GM23338 (cell line): Measurements from ENCODE around the gene COL15A1. TPM values are rescaled to one million over a fixed set of nuclear protein-coding genes. Genes with fewer than 3 reads are reported as not detected.

Experiments
- ATAC-seq: fragments of 200-7000 bp; cut with Tn5 transposase; 3 replicates; pipeline ENCODE4 v1.9.1; 2020
- DNase-seq: peaks from one replicate; pipeline ENCODE4 v3.0.0-alpha.2; 2015; ENCODE audit warnings: low spot score
- H2AFZ ChIP-seq: fragments of 200-600 bp; sonication (generic); 2 replicates; pipeline ENCODE4 v1.8.0; 2016; ENCODE audit warnings: antibody characterized with exemption, mild to moderate bottlenecking, moderate library complexity
- H3F3A ChIP-seq: fragments of 200-600 bp; sonication (generic); replicated peaks from 2 replicates; pipeline ENCODE4 v1.8.0; 2017; ENCODE audit warnings: antibody characterized with exemption, mixed run types, low read depth
- H3K27ac ChIP-seq: fragments of 200-600 bp; sonication (generic); 2 replicates; pipeline ENCODE4 v1.6.1; 2016; ENCODE audit warnings: low read depth
- H3K27me3 ChIP-seq: fragments of 200-600 bp; sonication (generic); 2 replicates; pipeline ENCODE4 v1.8.0; 2016; ENCODE audit warnings: mild to moderate bottlenecking, mixed run types, moderate library complexity; ENCODE audit not compliant: insufficient read depth
- H3K36me3 ChIP-seq: fragments of 200-600 bp; sonication (generic); 2 replicates; pipeline ENCODE4 v1.8.0; 2016; ENCODE audit warnings: mild to moderate bottlenecking; ENCODE audit not compliant: insufficient read depth
- H3K4me1 ChIP-seq: fragments of 200-600 bp; sonication (generic); 2 replicates; pipeline ENCODE4 v1.8.0; 2016; ENCODE audit warnings: mild to moderate bottlenecking, moderate library complexity; ENCODE audit not compliant: insufficient read depth
- H3K4me2 ChIP-seq: fragments of 200-600 bp; sonication (generic); 2 replicates; pipeline ENCODE4 v1.7.1; 2017; ENCODE audit warnings: mixed run types
- H3K4me3 ChIP-seq: fragments of 200-600 bp; sonication (generic); 2 replicates; pipeline ENCODE4 v1.6.1; 2016; ENCODE audit warnings: mixed run types
- H3K79me2 ChIP-seq: fragments of 200-600 bp; sonication (generic); replicated peaks from 2 replicates; pipeline ENCODE4 v1.8.0; 2017; ENCODE audit warnings: mild to moderate bottlenecking; ENCODE audit not compliant: insufficient read depth
- H3K9me2 ChIP-seq: fragments of 200-600 bp; sonication (generic); 2 replicates; pipeline ENCODE4 v1.8.0; 2017; ENCODE audit not compliant: insufficient read depth
- H4K20me1 ChIP-seq: fragments of 200-600 bp; sonication (generic); replicated peaks from 2 replicates; pipeline ENCODE4 v1.8.0; 2017; ENCODE audit warnings: mild to moderate bottlenecking; ENCODE audit not compliant: insufficient read depth
- H3K27ac Mint-ChIP-seq: 2 replicates; pipeline ENCODE4 v1.8.0; 2020; ENCODE audit warnings: inconsistent platforms, mild to moderate bottlenecking, moderate library complexity, mixed read lengths
- H3K27me3 Mint-ChIP-seq: 3 replicates; pipeline ENCODE4 v1.8.0; 2022; ENCODE audit warnings: low read depth, mild to moderate bottlenecking, moderate library complexity, mixed read lengths, inconsistent platforms; ENCODE audit not compliant: insufficient read depth, poor library complexity
- H3K36me3 Mint-ChIP-seq: 3 replicates; pipeline ENCODE4 v1.8.0; 2021; ENCODE audit warnings: low read depth, mild to moderate bottlenecking, inconsistent platforms, moderate library complexity, mixed read lengths
- H3K4me1 Mint-ChIP-seq: 3 replicates; pipeline ENCODE4 v1.8.0; 2020; ENCODE audit warnings: mild to moderate bottlenecking, inconsistent platforms, mixed read lengths
- H3K4me3 Mint-ChIP-seq: 3 replicates; pipeline ENCODE4 v1.8.0; 2021; ENCODE audit warnings: moderate library complexity, mild to moderate bottlenecking, inconsistent platforms, mixed read lengths
- H3K9me3 Mint-ChIP-seq: 3 replicates; pipeline ENCODE4 v1.8.0; 2020; ENCODE audit warnings: moderate library complexity, mild to moderate bottlenecking, inconsistent platforms, mixed read lengths
- CREB1 ChIP-seq: fragments of 250-450 bp; sonication (Bioruptor Pico); IDR thresholded peaks from 2 replicates; pipeline ENCODE4 v1.5.0; 2020; ENCODE audit warnings: low read depth, mild to moderate bottlenecking, moderate library complexity
- EZH2 ChIP-seq: fragments of 200-600 bp; sonication (generic); IDR thresholded peaks from one replicate; pipeline ENCODE4 v1.8.0; 2017; ENCODE audit warnings: antibody characterized with exemption, mild to moderate bottlenecking, low read depth; ENCODE audit not compliant: unreplicated experiment
- EZH2phosphoT487 ChIP-seq: fragments of 200-600 bp; sonication (generic); IDR thresholded peaks from one replicate; pipeline ENCODE4 v1.8.1; 2018; ENCODE audit warnings: antibody characterized with exemption; ENCODE audit not compliant: unreplicated experiment
- JUNB ChIP-seq: IDR thresholded peaks from one replicate; pipeline ENCODE4 v1.6.1; 2016; ENCODE audit warnings: antibody characterized with exemption; ENCODE audit not compliant: unreplicated experiment
- NANOG ChIP-seq: IDR thresholded peaks from 2 replicates; pipeline ENCODE4 v1.6.1; 2016; ENCODE audit warnings: antibody characterized with exemption, borderline replicate concordance
- POLR2AphosphoS5 ChIP-seq: IDR thresholded peaks from 2 replicates; pipeline ENCODE4 v1.6.1; 2016; ENCODE audit warnings: antibody characterized with exemption, low read depth
- STAT1 ChIP-seq: IDR thresholded peaks from one replicate; pipeline ENCODE4 v1.6.1; 2016; ENCODE audit warnings: antibody characterized with exemption; ENCODE audit not compliant: unreplicated experiment
- polyA plus RNA-seq: library from polyadenylated mRNA; unstranded; fragments of >200 nt; fragmentation: Nextera tagmentation; extraction: Ambion mirVana; gene quantifications from 2 replicates; pipeline ENCODE4 v1.2.1, GENCODE V29; 2016
- total RNA-seq: library from RNA; depleted of rRNA; stranded (reverse); fragments of >200 nt; shearing (Covaris generic); gene quantifications from 2 replicates; pipeline ENCODE4 v1.2.3, GENCODE V29; 2014
- TF ChIP-seq, protein P1 (sequence below): fragments of 250-450 bp; sonication (Bioruptor Pico); IDR thresholded peaks from 2 replicates; pipeline ENCODE4 v1.5.0; 2020; ENCODE audit warnings: mild to moderate bottlenecking, moderate library complexity
- TF ChIP-seq, protein P2 (sequence below), 2 experiments: fragments of 200-600 bp in 1 of 2; sonication (generic) in 1 of 2; conservative IDR thresholded peaks; 2 replicates each; pipeline versions ENCODE4 v1.5.1 to v1.6.1; 2016 to 2017; ENCODE audit warnings: antibody characterized with exemption in 2 of 2, low read depth in 2 of 2, mild to moderate bottlenecking in 2 of 2, moderate library complexity in 1 of 2
- TF ChIP-seq, protein P3 (sequence below): IDR thresholded peaks from one replicate; pipeline ENCODE4 v1.6.1; 2018; ENCODE audit warnings: antibody characterized with exemption; ENCODE audit not compliant: unreplicated experiment

Gene COL15A1
- total and polyA plus RNA-seq, 2 experiments from 2014 or later, result 0.17 to 0.18 TPM

DNA sequence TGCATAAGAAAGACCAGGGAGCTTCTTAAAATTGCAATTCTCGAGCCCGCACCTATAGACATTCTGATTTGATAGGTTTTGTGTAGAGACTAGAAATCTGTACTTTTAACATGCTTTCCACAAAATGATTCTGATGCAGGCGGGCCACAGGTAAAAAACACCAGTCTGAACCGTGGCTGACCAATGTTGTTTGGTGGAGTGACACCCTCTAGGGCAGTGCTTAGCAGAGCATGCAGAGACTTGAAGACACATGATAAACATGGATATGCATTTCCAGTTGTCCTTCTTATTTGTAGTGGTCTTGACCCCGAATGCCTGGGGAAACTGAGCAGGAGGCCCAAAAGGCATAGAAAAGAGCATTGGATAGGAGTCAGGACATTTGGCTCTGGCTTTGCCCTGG lies 10.5 kb upstream of the COL15A1 start (continued):
- TF ChIP-seq, protein P1, sequence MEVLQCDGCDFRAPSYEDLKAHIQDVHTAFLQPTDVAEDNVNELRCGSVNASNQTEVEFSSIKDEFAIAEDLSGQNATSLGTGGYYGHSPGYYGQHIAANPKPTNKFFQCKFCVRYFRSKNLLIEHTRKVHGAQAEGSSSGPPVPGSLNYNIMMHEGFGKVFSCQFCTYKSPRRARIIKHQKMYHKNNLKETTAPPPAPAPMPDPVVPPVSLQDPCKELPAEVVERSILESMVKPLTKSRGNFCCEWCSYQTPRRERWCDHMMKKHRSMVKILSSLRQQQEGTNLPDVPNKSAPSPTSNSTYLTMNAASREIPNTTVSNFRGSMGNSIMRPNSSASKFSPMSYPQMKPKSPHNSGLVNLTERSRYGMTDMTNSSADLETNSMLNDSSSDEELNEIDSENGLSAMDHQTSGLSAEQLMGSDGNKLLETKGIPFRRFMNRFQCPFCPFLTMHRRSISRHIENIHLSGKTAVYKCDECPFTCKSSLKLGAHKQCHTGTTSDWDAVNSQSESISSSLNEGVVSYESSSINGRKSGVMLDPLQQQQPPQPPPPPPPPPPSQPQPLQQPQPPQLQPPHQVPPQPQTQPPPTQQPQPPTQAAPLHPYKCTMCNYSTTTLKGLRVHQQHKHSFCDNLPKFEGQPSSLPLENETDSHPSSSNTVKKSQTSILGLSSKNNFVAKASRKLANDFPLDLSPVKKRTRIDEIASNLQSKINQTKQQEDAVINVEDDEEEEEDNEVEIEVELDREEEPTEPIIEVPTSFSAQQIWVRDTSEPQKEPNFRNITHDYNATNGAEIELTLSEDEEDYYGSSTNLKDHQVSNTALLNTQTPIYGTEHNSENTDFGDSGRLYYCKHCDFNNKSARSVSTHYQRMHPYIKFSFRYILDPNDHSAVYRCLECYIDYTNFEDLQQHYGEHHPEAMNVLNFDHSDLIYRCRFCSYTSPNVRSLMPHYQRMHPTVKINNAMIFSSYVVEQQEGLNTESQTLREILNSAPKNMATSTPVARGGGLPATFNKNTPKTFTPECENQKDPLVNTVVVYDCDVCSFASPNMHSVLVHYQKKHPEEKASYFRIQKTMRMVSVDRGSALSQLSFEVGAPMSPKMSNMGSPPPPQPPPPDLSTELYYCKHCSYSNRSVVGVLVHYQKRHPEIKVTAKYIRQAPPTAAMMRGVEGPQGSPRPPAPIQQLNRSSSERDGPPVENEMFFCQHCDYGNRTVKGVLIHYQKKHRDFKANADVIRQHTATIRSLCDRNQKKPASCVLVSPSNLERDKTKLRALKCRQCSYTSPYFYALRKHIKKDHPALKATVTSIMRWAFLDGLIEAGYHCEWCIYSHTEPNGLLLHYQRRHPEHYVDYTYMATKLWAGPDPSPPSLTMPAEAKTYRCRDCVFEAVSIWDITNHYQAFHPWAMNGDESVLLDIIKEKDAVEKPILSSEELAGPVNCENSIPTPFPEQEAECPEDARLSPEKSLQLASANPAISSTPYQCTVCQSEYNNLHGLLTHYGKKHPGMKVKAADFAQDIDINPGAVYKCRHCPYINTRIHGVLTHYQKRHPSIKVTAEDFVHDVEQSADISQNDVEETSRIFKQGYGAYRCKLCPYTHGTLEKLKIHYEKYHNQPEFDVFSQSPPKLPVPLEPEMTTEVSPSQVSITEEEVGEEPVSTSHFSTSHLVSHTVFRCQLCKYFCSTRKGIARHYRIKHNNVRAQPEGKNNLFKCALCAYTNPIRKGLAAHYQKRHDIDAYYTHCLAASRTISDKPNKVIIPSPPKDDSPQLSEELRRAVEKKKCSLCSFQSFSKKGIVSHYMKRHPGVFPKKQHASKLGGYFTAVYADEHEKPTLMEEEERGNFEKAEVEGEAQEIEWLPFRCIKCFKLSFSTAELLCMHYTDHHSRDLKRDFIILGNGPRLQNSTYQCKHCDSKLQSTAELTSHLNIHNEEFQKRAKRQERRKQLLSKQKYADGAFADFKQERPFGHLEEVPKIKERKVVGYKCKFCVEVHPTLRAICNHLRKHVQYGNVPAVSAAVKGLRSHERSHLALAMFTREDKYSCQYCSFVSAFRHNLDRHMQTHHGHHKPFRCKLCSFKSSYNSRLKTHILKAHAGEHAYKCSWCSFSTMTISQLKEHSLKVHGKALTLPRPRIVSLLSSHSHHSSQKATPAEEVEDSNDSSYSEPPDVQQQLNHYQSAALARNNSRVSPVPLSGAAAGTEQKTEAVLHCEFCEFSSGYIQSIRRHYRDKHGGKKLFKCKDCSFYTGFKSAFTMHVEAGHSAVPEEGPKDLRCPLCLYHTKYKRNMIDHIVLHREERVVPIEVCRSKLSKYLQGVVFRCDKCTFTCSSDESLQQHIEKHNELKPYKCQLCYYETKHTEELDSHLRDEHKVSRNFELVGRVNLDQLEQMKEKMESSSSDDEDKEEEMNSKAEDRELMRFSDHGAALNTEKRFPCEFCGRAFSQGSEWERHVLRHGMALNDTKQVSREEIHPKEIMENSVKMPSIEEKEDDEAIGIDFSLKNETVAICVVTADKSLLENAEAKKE, result no peak
- no peak for TF ChIP-seq JUNB
- no peak for TF ChIP-seq CREB1
- no peak for TF ChIP-seq EZH2
- no peak for TF ChIP-seq STAT1
- TF ChIP-seq EZH2phosphoT487, result no peak

DNA sequence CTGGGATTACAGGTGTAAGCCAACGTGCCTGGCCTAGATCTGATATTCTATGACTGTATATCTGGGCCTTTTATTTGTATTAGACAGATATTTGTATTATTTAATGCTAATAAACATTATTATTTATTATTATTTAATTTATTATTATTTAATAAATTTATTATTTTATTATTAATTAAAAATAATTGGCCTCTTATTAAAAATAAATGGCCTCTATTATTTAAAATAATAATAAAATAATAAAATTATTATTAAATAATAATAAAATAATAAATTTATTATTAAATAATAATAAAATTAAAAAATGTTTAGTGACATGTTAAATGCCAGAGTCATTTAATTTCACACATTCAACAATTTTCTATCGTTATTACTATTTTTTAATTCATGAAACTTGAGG lies 9.8 kb upstream of the COL15A1 start:
- Histone ChIP-seq H2AFZ (no peak overlapping the region), H3K4me2 (no peak overlapping the region), H3K9me2 (peaks cover 5% of the 10 kb centered on the region; the same call in 1 of the 2 replicates), H3K27ac (no peak overlapping the region), H3K27me3 (no peaks in the 10 kb centered on the region), H4K20me1 (no peaks in the 10 kb centered on the region), H3F3A (no peaks in the 10 kb centered on the region), H3K4me3 (no peak overlapping the region), H3K4me1 (no peaks in the 10 kb centered on the region), H3K36me3 (no peaks in the 10 kb centered on the region), H3K79me2 (no peaks in the 10 kb centered on the region)
- Mint-ChIP-seq H3K36me3 (no peaks in the 10 kb centered on the region), H3K27me3 (no peaks in the 10 kb centered on the region), H3K27ac (no peak overlapping the region), H3K9me3 (no peaks in the 10 kb centered on the region), H3K4me3 (no peak overlapping the region), H3K4me1 (peaks cover 7% of the 10 kb centered on the region; the same call in 2 of the 3 replicates)
- DNase-seq (no peak), ATAC-seq (no peak)
- no peak for TF ChIP-seq NANOG
- TF ChIP-seq POLR2AphosphoS5, result no peak
- TF ChIP-seq, protein P2, sequence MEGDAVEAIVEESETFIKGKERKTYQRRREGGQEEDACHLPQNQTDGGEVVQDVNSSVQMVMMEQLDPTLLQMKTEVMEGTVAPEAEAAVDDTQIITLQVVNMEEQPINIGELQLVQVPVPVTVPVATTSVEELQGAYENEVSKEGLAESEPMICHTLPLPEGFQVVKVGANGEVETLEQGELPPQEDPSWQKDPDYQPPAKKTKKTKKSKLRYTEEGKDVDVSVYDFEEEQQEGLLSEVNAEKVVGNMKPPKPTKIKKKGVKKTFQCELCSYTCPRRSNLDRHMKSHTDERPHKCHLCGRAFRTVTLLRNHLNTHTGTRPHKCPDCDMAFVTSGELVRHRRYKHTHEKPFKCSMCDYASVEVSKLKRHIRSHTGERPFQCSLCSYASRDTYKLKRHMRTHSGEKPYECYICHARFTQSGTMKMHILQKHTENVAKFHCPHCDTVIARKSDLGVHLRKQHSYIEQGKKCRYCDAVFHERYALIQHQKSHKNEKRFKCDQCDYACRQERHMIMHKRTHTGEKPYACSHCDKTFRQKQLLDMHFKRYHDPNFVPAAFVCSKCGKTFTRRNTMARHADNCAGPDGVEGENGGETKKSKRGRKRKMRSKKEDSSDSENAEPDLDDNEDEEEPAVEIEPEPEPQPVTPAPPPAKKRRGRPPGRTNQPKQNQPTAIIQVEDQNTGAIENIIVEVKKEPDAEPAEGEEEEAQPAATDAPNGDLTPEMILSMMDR (conservative IDR thresholded peaks at IDR 0.05; ENCODE audit: low read depth in 2 of 2), result no peak
- TF ChIP-seq, protein P3, sequence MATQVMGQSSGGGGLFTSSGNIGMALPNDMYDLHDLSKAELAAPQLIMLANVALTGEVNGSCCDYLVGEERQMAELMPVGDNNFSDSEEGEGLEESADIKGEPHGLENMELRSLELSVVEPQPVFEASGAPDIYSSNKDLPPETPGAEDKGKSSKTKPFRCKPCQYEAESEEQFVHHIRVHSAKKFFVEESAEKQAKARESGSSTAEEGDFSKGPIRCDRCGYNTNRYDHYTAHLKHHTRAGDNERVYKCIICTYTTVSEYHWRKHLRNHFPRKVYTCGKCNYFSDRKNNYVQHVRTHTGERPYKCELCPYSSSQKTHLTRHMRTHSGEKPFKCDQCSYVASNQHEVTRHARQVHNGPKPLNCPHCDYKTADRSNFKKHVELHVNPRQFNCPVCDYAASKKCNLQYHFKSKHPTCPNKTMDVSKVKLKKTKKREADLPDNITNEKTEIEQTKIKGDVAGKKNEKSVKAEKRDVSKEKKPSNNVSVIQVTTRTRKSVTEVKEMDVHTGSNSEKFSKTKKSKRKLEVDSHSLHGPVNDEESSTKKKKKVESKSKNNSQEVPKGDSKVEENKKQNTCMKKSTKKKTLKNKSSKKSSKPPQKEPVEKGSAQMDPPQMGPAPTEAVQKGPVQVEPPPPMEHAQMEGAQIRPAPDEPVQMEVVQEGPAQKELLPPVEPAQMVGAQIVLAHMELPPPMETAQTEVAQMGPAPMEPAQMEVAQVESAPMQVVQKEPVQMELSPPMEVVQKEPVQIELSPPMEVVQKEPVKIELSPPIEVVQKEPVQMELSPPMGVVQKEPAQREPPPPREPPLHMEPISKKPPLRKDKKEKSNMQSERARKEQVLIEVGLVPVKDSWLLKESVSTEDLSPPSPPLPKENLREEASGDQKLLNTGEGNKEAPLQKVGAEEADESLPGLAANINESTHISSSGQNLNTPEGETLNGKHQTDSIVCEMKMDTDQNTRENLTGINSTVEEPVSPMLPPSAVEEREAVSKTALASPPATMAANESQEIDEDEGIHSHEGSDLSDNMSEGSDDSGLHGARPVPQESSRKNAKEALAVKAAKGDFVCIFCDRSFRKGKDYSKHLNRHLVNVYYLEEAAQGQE, result no peak
- TF ChIP-seq JUNB, result no peak
